Brain microvascular endothelial cell (primary cell): ENCODE results near the gene REG1B.

Experiments
- DNase-seq: peaks from one replicate; pipeline ENCODE4 v3.0.0-alpha.2; 2020
- H3K27ac ChIP-seq: fragments of 250-450 bp; sonication (Bioruptor Pico); 2 replicates; pipeline ENCODE4 v1.5.1; 2020; ENCODE audit warnings: mild to moderate bottlenecking, moderate library complexity
- H3K27me3 ChIP-seq: fragments of 250-450 bp; sonication (Bioruptor Pico); replicated peaks from 2 replicates; pipeline ENCODE4 v1.5.1; 2020; ENCODE audit warnings: mild to moderate bottlenecking
- H3K36me3 ChIP-seq: fragments of 250-450 bp; sonication (Bioruptor Pico); replicated peaks from 2 replicates; pipeline ENCODE4 v1.5.1; 2020; ENCODE audit warnings: mild to moderate bottlenecking
- H3K4me3 ChIP-seq: 2 replicates; pipeline ENCODE4 v1.5.1; 2011; ENCODE audit warnings: low read depth, mild to moderate bottlenecking, control low read depth, low read length, moderate library complexity
- in situ Hi-C: cut with HindIII; loops from 2 replicates; pipeline ENCODE4 v1.10.0; 2017; ENCODE audit warnings: low sequenced_read_pairs, low pct_ligation_motif_present
- TF ChIP-seq, protein P1 (sequence below): IDR thresholded peaks from 2 replicates; pipeline ENCODE4 v1.5.1; 2011; ENCODE audit warnings: low read depth, mild to moderate bottlenecking, moderate library complexity, low read length, control low read depth, inconsistent platforms; ENCODE audit errors: missing control alignments

The REG1B gene

DNA sequence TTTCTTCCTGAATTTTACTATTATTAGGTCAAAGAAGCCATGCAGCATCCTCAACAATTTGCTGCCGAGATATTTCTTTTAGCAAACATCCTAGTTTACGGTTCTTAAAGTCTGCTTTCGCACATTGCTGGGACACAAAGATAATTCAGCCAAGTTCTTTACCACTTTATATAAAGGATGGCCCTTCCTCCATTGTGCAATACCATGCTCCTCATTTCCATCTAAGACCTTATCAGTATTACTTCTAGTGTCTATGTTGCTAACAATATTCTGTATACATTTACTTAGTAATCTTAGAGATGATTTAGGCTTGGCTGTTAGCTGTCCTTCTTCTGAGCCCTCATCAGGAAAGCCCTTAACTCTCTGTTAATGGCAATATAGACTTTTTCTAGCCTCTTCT is 24.5 kb upstream of the REG1B start:
- Histone ChIP-seq H3K36me3 (no peaks in the 10 kb centered on the region), H3K27ac (no peak overlapping the region), H3K4me3 (no peak overlapping the region), H3K27me3 (no peaks in the 10 kb centered on the region)
- TF ChIP-seq, protein P1, sequence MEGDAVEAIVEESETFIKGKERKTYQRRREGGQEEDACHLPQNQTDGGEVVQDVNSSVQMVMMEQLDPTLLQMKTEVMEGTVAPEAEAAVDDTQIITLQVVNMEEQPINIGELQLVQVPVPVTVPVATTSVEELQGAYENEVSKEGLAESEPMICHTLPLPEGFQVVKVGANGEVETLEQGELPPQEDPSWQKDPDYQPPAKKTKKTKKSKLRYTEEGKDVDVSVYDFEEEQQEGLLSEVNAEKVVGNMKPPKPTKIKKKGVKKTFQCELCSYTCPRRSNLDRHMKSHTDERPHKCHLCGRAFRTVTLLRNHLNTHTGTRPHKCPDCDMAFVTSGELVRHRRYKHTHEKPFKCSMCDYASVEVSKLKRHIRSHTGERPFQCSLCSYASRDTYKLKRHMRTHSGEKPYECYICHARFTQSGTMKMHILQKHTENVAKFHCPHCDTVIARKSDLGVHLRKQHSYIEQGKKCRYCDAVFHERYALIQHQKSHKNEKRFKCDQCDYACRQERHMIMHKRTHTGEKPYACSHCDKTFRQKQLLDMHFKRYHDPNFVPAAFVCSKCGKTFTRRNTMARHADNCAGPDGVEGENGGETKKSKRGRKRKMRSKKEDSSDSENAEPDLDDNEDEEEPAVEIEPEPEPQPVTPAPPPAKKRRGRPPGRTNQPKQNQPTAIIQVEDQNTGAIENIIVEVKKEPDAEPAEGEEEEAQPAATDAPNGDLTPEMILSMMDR: no peak
- in situ Hi-C loops: no loop called here
- no peak for DNase-seq

DNA sequence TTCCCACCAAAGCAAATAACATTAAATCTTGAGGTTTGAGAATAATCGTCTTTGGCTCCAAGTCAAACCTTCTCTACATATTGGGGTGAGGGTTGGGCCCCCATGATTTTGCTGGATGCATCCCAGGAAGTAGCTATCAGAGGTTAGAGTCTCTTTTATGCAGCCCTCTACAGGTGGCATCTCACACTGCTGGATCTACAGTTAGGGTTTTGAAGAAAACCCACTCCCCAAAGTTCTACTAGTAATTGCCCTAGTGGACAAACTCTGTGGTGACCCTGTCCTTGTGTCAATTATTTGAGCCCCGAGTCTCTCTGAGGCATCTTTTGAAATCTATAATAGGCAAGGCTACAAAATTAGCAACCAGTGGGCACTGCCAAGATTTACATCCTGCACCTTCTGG is 17.5 kb upstream of the REG1B start:
- DNase-seq: no peak
- H3K27ac ChIP-seq: no peak overlapping the region
- H3K4me3 ChIP-seq: no peak overlapping the region
- no peaks in the 10 kb centered on the region for H3K27me3 ChIP-seq
- in situ Hi-C loops: no loop called here
- H3K36me3 ChIP-seq: no peaks in the 10 kb centered on the region
- TF ChIP-seq, protein P1: no peak

DNA sequence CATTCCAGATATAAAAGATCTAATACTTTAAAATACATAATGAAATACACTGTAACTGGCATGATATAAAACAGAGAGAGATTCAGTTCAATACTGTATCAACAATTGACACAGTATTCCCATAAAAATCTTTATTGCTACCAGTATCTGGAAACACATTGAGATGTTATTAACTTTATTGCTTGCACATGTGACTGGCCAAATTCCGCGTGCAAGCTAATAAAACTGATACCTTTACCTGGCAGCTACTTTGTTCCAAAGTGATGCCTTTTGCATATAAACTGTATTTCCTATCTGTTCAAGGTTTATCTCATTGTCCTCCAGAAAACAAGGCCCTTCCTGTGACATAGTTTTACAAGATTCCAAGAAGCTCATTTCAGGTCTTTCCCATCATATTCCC is 15.4 kb upstream of the REG1B start:
- H3K27me3 ChIP-seq: no peaks in the 10 kb centered on the region
- in situ Hi-C loops: no loop called here

DNA sequence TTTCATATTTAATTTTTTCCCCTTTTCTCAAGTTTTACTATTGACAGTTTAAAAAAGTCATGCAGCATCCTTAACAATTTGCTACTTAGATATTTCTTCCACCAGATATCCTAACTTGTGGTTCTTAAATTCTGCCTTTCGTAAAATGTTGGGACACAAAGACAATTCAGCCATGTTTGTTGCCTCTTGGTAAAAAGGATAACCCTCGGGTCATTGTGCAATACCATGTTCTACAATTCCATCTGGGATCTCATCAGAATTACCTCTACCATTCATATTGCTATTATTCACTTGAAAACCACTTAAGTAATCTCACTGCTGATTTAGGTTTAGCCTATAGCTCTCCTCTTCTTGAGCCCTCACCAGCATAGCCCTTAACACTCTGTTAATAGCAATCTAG is 13.2 kb upstream of the REG1B start:
- no peaks in the 10 kb centered on the region for H3K36me3 ChIP-seq
- no peak overlapping the region for H3K27ac ChIP-seq
- no peaks in the 10 kb centered on the region for H3K27me3 ChIP-seq
- TF ChIP-seq, protein P1: no peak
- no peak overlapping the region for H3K4me3 ChIP-seq
- in situ Hi-C loops: no loop called here
- no peak for DNase-seq

More for the DNA sequence above, 15.4 kb upstream of the REG1B start:
- TF ChIP-seq, protein P1: no peak
- Histone ChIP-seq H3K4me3 (no peak overlapping the region), H3K36me3 (no peaks in the 10 kb centered on the region), H3K27ac (no peak overlapping the region)
- no peak for DNase-seq

DNA sequence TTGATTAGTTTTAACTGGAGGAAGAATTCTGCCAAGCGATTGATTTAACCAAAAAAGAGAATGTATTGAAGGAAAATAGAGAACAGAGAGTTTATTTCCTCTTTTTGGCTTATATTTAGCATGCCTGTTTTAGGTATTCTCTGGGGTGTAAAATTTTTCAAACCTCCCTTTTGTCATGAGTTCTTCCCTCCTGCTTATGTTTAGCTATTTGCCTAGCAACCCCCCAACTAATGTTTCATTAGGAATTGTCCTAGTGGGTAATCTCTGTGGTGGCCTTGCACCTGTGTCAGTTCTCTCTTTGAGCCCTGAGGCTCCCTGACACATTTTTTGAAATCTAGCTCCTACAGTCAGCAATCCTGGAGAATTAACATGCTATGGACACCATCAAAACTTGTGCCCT is 12.5 kb upstream of the REG1B start:
- Histone ChIP-seq H3K36me3 (no peaks in the 10 kb centered on the region), H3K27me3 (no peaks in the 10 kb centered on the region), H3K4me3 (no peak overlapping the region), H3K27ac (no peak overlapping the region)
- in situ Hi-C loops: no loop called here
- TF ChIP-seq, protein P1: no peak
- no peak for DNase-seq

DNA sequence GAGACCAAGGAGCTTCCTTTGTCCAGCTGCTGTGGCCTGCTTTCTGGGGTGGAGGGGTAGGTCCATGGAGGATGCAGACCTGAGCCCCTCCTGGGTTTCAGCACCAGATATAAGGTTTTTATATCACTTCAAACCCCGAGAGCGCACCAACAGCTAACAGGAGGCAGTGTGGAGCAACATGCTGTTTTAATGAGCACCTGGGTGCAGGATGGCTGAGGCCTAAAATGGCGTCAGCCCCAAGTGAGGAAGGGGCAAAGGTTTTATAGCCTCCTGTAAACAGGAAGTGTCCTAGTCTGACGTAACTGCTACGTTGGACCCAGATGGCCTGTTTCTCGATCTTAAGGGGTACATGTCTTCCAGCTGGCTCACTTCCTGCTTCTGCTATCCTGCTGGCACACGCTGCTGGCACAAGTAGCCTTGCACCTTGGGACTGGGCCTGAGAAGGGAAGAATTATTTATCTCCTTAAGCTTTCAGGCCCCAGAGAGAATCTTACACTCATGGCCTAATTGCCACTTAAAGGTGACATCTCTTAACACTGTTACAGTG is 11.4 kb upstream of the REG1B start:
- TF ChIP-seq, protein P1: no peak
- in situ Hi-C loops: no loop called here
- H3K27me3 ChIP-seq: no peaks in the 10 kb centered on the region
- no peak for DNase-seq
- H3K4me3 ChIP-seq: no peak overlapping the region
- no peak overlapping the region for H3K27ac ChIP-seq
- no peaks in the 10 kb centered on the region for H3K36me3 ChIP-seq
